K562 (cell line): ENCODE measurements around the gene CEP41. TPM values are rescaled to one million over a fixed set of nuclear protein-coding genes. Genes with fewer than 3 reads are reported as not detected.

Source experiments
- ATAC-seq: fragments of 200-7000 bp; cut with Tn5 transposase; 3 replicates; pipeline ENCODE4 v1.9.1; 2020; ENCODE audit warnings: moderate library complexity
- BruUV-seq: library from RNA; stranded (reverse); fragments of 400-500 nt; replicated peaks from 2 replicates; lab custom pipeline; 2021; lab: Mats Ljungman, UMichigan
- CTCF ChIA-PET: fragments of 300-600 bp; formaldehyde crosslinking; extraction: SDS; loops from one replicate; lab custom pipeline; 2021; ENCODE audit warnings: low intra/inter-chr PET ratio; lab: Yijun Ruan, JAX
- POLR2A ChIA-PET: fragments of 300-600, 350-650 bp; sonication (Branson Sonifier 250); formaldehyde crosslinking; extraction: SDS; loops from one replicate; lab custom pipeline; 2021; ENCODE audit warnings: antibody characterized with exemption, inconsistent platforms; lab: Yijun Ruan, JAX
- DNase-seq, 4 experiments: peaks; one replicate each; pipeline versions ENCODE4 v3.0.0 to v3.0.0-alpha.2; 2011 to 2018; ENCODE audit warnings: low spot score in 3 of 4, mixed read lengths in 3 of 4; ENCODE audit errors: extremely low read depth in 1 of 4
- FAIRE-seq: peaks from 2 replicates; lab custom pipeline; 2011; peaks lifted over from hg19 to GRCh38; lab: Jason Lieb, UNC
- H2AFZ ChIP-seq: 2 replicates; pipeline ENCODE4 v1.6.0; 2011; ENCODE audit warnings: low read depth, low read length, control low read depth, inconsistent platforms
- H3K27ac ChIP-seq: fragments of 200-600 bp; 3 replicates; pipeline ENCODE4 v1.8.0; 2011; ENCODE audit warnings: low read depth, mild to moderate bottlenecking, control low read depth, inconsistent platforms, low read length, moderate library complexity, mixed read lengths; ENCODE audit errors: extremely low read depth
- H3K27me3 ChIP-seq, 2 experiments: fragments of 300-600 bp in 1 of 2; 2 replicates in 1 of 2; 3 replicates in 1 of 2; pipeline versions ENCODE4 v1.6.0 to v1.8.0; 2011; ENCODE audit warnings: inconsistent platforms in 2 of 2, low read length in 2 of 2, mild to moderate bottlenecking in 1 of 2, mixed read lengths in 1 of 2, moderate library complexity in 1 of 2; ENCODE audit not compliant: control insufficient read depth in 2 of 2, insufficient read depth in 2 of 2
- H3K36me3 ChIP-seq: fragments of 300-600 bp; 3 replicates; pipeline ENCODE4 v1.8.0; 2011; ENCODE audit warnings: mild to moderate bottlenecking, low read length, inconsistent platforms; ENCODE audit not compliant: control insufficient read depth, insufficient read depth
- H3K4me1 ChIP-seq, 2 experiments: fragments of 200-600 bp in 1 of 2; replicated peaks in 1 of 2; 2 replicates in 1 of 2; 3 replicates in 1 of 2; pipeline versions ENCODE4 v1.5.1 to v1.8.0; 2011; ENCODE audit warnings: inconsistent platforms in 2 of 2, low read length in 2 of 2, mild to moderate bottlenecking in 1 of 2, mixed read lengths in 1 of 2, moderate library complexity in 1 of 2; ENCODE audit not compliant: control insufficient read depth in 2 of 2, insufficient read depth in 2 of 2
- H3K4me2 ChIP-seq: 2 replicates; pipeline ENCODE4 v1.6.1; 2011; ENCODE audit warnings: low read length, control low read depth, inconsistent platforms, mixed read lengths; ENCODE audit not compliant: insufficient read depth
- H3K4me3 ChIP-seq: fragments of 200-600 bp; sonication (generic), shearing (Covaris generic); 2 replicates; pipeline ENCODE4 v1.5.1; 2016; ENCODE audit warnings: control low read depth, inconsistent platforms
- H3K79me2 ChIP-seq: fragments of 200-600 bp; 3 replicates; pipeline ENCODE4 v1.8.0; 2011; ENCODE audit warnings: low read length, inconsistent platforms; ENCODE audit not compliant: control insufficient read depth, insufficient read depth
- H3K9ac ChIP-seq, 2 experiments: 2 replicates each; pipeline versions ENCODE4 v1.6.0 to v1.6.1; 2011; ENCODE audit warnings: low read depth in 2 of 2, low read length in 2 of 2, control low read depth in 1 of 2, inconsistent platforms in 1 of 2, mild to moderate bottlenecking in 1 of 2, mixed read lengths in 1 of 2; ENCODE audit not compliant: insufficient read depth in 1 of 2
- H3K9me1 ChIP-seq: one replicate; pipeline ENCODE4 v1.6.0; 2011; ENCODE audit warnings: inconsistent platforms, mild to moderate bottlenecking, low read length, moderate library complexity; ENCODE audit not compliant: control insufficient read depth, insufficient read depth
- H3K9me3 ChIP-seq: replicated peaks from 2 replicates; pipeline ENCODE4 v1.5.1; 2011; ENCODE audit warnings: low read depth, low read length, inconsistent platforms; ENCODE audit not compliant: control insufficient read depth, insufficient read depth
- H4K20me1 ChIP-seq: replicated peaks from 2 replicates; pipeline ENCODE4 v1.6.1; 2011; ENCODE audit warnings: low read length, inconsistent platforms, mixed read lengths; ENCODE audit not compliant: control insufficient read depth, insufficient read depth
- E2F1 ChIP-seq: sonication (generic); formaldehyde crosslinking; IDR thresholded peaks from 2 replicates; pipeline ENCODE4 v1.8.1; 2023; ENCODE audit warnings: mild to moderate bottlenecking, missing genetic modification reagents, moderate library complexity
- PKNOX1 ChIP-seq: fragments of 450-650 bp; IDR thresholded peaks from 2 replicates; pipeline ENCODE4 v1.6.1; 2016
- PML ChIP-seq: IDR thresholded peaks from 2 replicates; pipeline ENCODE4 v1.6.1; 2012; ENCODE audit warnings: low read length, inconsistent platforms
- POLR2H ChIP-seq: IDR thresholded peaks from 2 replicates; pipeline ENCODE4 v1.6.1; 2016; ENCODE audit warnings: missing genetic modification characterization, low read depth, mild to moderate bottlenecking, control low read depth, missing compliant biosample characterization, moderate library complexity
- RAD51 ChIP-seq: fragments of 450-650 bp; IDR thresholded peaks from 2 replicates; pipeline ENCODE4 v1.7.1; 2016; ENCODE audit warnings: low read depth, mild to moderate bottlenecking, borderline replicate concordance
- SNRNP70 ChIP-seq: fragments of 200-400 bp; formaldehyde crosslinking; optimal IDR thresholded peaks from 2 replicates; pipeline ENCODE3; 2017; ENCODE audit warnings: low read depth, low read length
- ZNF197 ChIP-seq: fragments of 200-800 bp; sonication (Bioruptor generic); IDR thresholded peaks from 2 replicates; pipeline ENCODE4 v1.6.1; 2016; ENCODE audit warnings: low read depth, missing genetic modification characterization, missing compliant biosample characterization
- ZNF384 ChIP-seq: IDR thresholded peaks from 2 replicates; pipeline ENCODE4 v1.6.1; 2012; ENCODE audit warnings: low read depth, low read length, improper control_type of control experiment
- WGBS: fragments of 100-300 bp; shearing (Covaris generic); methylation state at CpG from one replicate; pipeline ENCODE4 v1.1.6; 2016; ENCODE audit warnings: low coverage, mixed read lengths; ENCODE audit not compliant: insufficient coverage; ENCODE audit errors: missing lambda C conversion rate; 5-methylcytosine and 5-hydroxymethylcytosine counted together
- in situ Hi-C: fragments of 300-500 bp; cut with MboI; formaldehyde crosslinking; loops from 4 replicates; pipeline ENCODE4 v1.15.0; 2018; ENCODE audit warnings: inconsistent platforms, mixed read lengths
- intact Hi-C: fragments of 100-400 bp; cut with micrococcal nuclease; formaldehyde crosslinking; loops from 2 replicates; pipeline ENCODE4 v1.14.2; 2022
- polyA plus RNA-seq, 8 experiments: library from polyadenylated mRNA; depleted of rRNA in 4 of 8; stranded (reverse) in 5 of 8; unstranded in 3 of 8; fragments of >200 nt; fragmentation: Nextera tagmentation in 2 of 8; fragmentation: Illumina TruSeq in 1 of 8; extraction: Ambion mirVana in 2 of 8; extraction: Trizol in 1 of 8; gene quantifications; 2 replicates each; pipeline versions ENCODE4 v1.2.1 to v1.2.3, GENCODE V29; 2011 to 2014; ENCODE audit warnings: inconsistent platforms in 1 of 8, missing spikeins in 1 of 8
- total RNA-seq, 7 experiments: library from RNA; depleted of rRNA in 6 of 7; stranded (reverse); fragments of >200 nt in 6 of 7; fragmentation: Illumina TruSeq in 2 of 7; extraction: Trizol in 2 of 7; gene quantifications; 2 replicates each; pipeline versions ENCODE4 v1.2.1 to v1.2.3, GENCODE V29; 2011 to 2021; ENCODE audit warnings: low replicate concordance in 1 of 7

The CEP41 gene
- total and polyA plus RNA-seq, 9 of the 15 experiments (the other 6 are each of a cell fraction or from before 2014, with no cell fraction given) = 1.5 to 15.5 (median 6.4) TPM

GRCh38 chr7:130365088-130365487 is 75.7 kb downstream of the CEP41 start:
- ChIA-PET POLR2A (interaction anchor here (0.7 to 2.1 kb wide), 2 partner anchors 9 to 247 kb away, joined by 3 to 8 read pairs; no protein-coding TSS in a partner anchor), CTCF (interaction anchor here (0.7 kb wide), 1 partner anchor 306 kb away, joined by 3 read pairs; no protein-coding TSS in a partner anchor)
- Histone ChIP-seq H4K20me1 (no peaks in the 10 kb centered on the region), H2AFZ (no peak overlapping the region), H3K36me3 (no peaks in the 10 kb centered on the region), H3K4me1 (no peaks in the 10 kb centered on the region; a peak in 3 of 5 replicates), H3K9me3 (peaks cover 3% of the 10 kb centered on the region; the same call in 1 of the 2 replicates)
- intact Hi-C loops = loop anchor here (10.0 kb wide), 1 partner anchor 290 kb away; the partner anchor contains the start of gene KLHDC10
- BruUV-seq = no TSS peak
- no peak for TF ChIP-seq PML
- no peak for TF ChIP-seq POLR2H (tag)
- TF ChIP-seq RAD51 = no peak
- no peak for TF ChIP-seq E2F1 (CRISPR knock-in tag)
- no peak for TF ChIP-seq ZNF384
- TF ChIP-seq ZNF197 (CRISPR knock-in tag) = no peak
- TF ChIP-seq PKNOX1 = no peak
- no peak for TF ChIP-seq SNRNP70
- TF ChIP-seq, all 486 proteins: peak for 0
- H3K27me3 ChIP-seq = peaks cover 15 to 37% of the 10 kb centered on the region in 2 experiments
- WGBS = 8% methylated on average over 2 of the region's 2 CpGs
- ATAC-seq (no peak), FAIRE-seq (no peak), DNase-seq (no peak)
- H3K79me2 ChIP-seq = no peaks in the 10 kb centered on the region
- in situ Hi-C loops = no loop called here
- H3K9me1 ChIP-seq = no peaks in the 10 kb centered on the region
- H3K4me3 ChIP-seq = no peak overlapping the region
- H3K27ac ChIP-seq = no peak overlapping the region
- H3K4me2 ChIP-seq = no peak overlapping the region
- H3K9ac ChIP-seq = no peak overlapping the region
